ENCODE results near the gene UROC1. TPM values are rescaled to one million over a fixed set of nuclear protein-coding genes. Genes with fewer than 3 reads are reported as not detected.

The UROC1 gene
- total and polyA plus RNA-seq, 2 experiments from 2014 or later = not detected

GRCh38 chr3:126490619-126491018 lies 27.0 kb downstream of the UROC1 start:
- no peaks in the 10 kb centered on the region for H3K9me2 ChIP-seq (ENCODE audit: insufficient read depth)
- DNase-seq (ENCODE audit: low spot score) = peak; percentile 58

GRCh38 chr3:126488886-126489569 lies 28.5 kb downstream of the UROC1 start:
- H2AFZ ChIP-seq = no peak overlapping the region
- no peaks in the 10 kb centered on the region for H4K20me1 ChIP-seq (replicated peaks; ENCODE audit: insufficient read depth)
- H3F3A ChIP-seq (replicated peaks; ENCODE audit: low read depth) = no peaks in the 10 kb centered on the region
- H3K4me3 ChIP-seq = no peak overlapping the region
- no peak for DNase-seq (ENCODE audit: low spot score)
- H3K9me3 Mint-ChIP-seq = no peaks in the 10 kb centered on the region
- H3K36me3 Mint-ChIP-seq (ENCODE audit: low read depth) = no peaks in the 10 kb centered on the region
- H3K4me1 ChIP-seq (ENCODE audit: insufficient read depth) = peaks cover 16% of the 10 kb centered on the region
- no peak overlapping the region for H3K4me2 ChIP-seq
- TF ChIP-seq ZNF462 (CRISPR knock-in tag; IDR thresholded peaks at IDR 0.05) (no peak), EZH2 (IDR thresholded peaks at IDR 0.05; ENCODE audit: low read depth, unreplicated experiment) (no peak), ZNF114 (CRISPR knock-in tag; IDR thresholded peaks at IDR 0.05) (no peak), JUNB (IDR thresholded peaks at IDR 0.05; ENCODE audit: unreplicated experiment) (no peak)
- H3K27me3 Mint-ChIP-seq (ENCODE audit: insufficient read depth, low read depth, poor library complexity) = peaks cover 10% of the 10 kb centered on the region
- no peak overlapping the region for H3K4me3 Mint-ChIP-seq
- H3K79me2 ChIP-seq (replicated peaks; ENCODE audit: insufficient read depth) = no peaks in the 10 kb centered on the region
- no peak overlapping the region for H3K27ac Mint-ChIP-seq
- H3K36me3 ChIP-seq (ENCODE audit: insufficient read depth) = no peaks in the 10 kb centered on the region
- no peak for ATAC-seq
- H3K4me1 Mint-ChIP-seq = peaks cover 42% of the 10 kb centered on the region
- no peaks in the 10 kb centered on the region for H3K9me2 ChIP-seq (ENCODE audit: insufficient read depth)
- no peaks in the 10 kb centered on the region for H3K27me3 ChIP-seq (ENCODE audit: insufficient read depth)
- H3K27ac ChIP-seq (ENCODE audit: low read depth) = no peak overlapping the region

More at GRCh38 chr3:126490619-126491018, 27.0 kb downstream of the UROC1 start:
- peaks cover 2% of the 10 kb centered on the region for H3K4me1 ChIP-seq (ENCODE audit: insufficient read depth)
- Mint-ChIP-seq H3K36me3 (ENCODE audit: low read depth) (no peaks in the 10 kb centered on the region), H3K27ac (0 out of 2 replicates have a peak overlapping the region, but pooled peaks have one; percentile 24), H3K4me1 (peaks cover 28% of the 10 kb centered on the region), H3K9me3 (no peaks in the 10 kb centered on the region), H3K27me3 (ENCODE audit: insufficient read depth, low read depth, poor library complexity) (peaks cover 13% of the 10 kb centered on the region), H3K4me3 (no peak overlapping the region)
- H3K4me3 ChIP-seq = no peak overlapping the region
- no peaks in the 10 kb centered on the region for H3F3A ChIP-seq (replicated peaks; ENCODE audit: low read depth)
- no peak overlapping the region for H3K27ac ChIP-seq (ENCODE audit: low read depth)
- H3K4me2 ChIP-seq = no peak overlapping the region
- no peak overlapping the region for H2AFZ ChIP-seq
- H3K27me3 ChIP-seq (ENCODE audit: insufficient read depth) = no peaks in the 10 kb centered on the region
- no peaks in the 10 kb centered on the region for H3K36me3 ChIP-seq (ENCODE audit: insufficient read depth)
- H3K79me2 ChIP-seq (replicated peaks; ENCODE audit: insufficient read depth) = no peaks in the 10 kb centered on the region
- no peaks in the 10 kb centered on the region for H4K20me1 ChIP-seq (replicated peaks; ENCODE audit: insufficient read depth)
- TF ChIP-seq ZNF114 (CRISPR knock-in tag; IDR thresholded peaks at IDR 0.05) (no peak), CTCF (conservative IDR thresholded peaks at IDR 0.05; ENCODE audit: low read depth in 2 of 2) (peak in 1 of 2 experiments; percentile 52; a peak in 3 of 4 replicates)
- ATAC-seq = peak; percentile 78
